8988T (cell line): ENCODE data around the gene ADAD2.

Experiments used
- DNase-seq: peaks from one replicate; pipeline ENCODE4 v3.0.0; 2011

Gene ADAD2

GRCh38 chr16:84226026-84226425 is 35.1 kb downstream of the ADAD2 start:
- DNase-seq = no peak

- DNase-seq = no peak
Measured at GRCh38 chr16:84227548-84227947, 36.6 kb downstream of the ADAD2 start.

DNA sequence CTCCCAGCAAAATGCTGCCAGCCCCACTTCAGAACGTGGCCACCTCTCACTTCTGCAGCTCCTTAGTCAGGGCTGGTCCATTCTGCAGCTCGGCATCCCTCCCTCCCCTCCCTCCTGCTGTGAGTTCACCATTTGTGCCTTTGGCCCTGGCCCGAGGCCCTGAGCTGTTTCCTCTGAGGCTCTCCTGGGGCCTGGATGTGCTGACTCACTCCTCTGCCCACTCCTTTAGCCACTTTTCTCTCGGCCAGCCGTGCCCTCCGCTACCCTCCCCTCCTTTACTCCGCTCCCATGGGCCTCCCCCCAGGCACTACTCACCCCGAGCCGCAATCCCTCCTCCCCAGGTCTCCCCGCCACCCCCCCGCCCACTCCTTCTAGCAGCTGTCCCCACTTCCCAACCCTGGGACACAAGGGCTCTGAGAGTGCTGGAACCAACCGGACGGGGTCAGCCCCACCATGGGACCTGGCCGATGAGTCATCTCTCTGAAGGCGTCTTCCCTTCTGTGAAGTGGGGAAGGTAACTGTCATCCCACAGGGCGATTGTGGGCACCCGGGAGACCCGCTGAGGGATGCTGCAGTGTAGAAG is 37.4 kb downstream of the ADAD2 start:
- peak; percentile 92 for DNase-seq

- DNase-seq = no peak
Measured at GRCh38 chr16:84229471-84229870, 38.5 kb downstream of the ADAD2 start.

- no peak for DNase-seq
Measured at GRCh38 chr16:84232060-84232459, 41.1 kb downstream of the ADAD2 start.

- DNase-seq = no peak
Measured at GRCh38 chr16:84232969-84233368, 42.0 kb downstream of the ADAD2 start.

DNA sequence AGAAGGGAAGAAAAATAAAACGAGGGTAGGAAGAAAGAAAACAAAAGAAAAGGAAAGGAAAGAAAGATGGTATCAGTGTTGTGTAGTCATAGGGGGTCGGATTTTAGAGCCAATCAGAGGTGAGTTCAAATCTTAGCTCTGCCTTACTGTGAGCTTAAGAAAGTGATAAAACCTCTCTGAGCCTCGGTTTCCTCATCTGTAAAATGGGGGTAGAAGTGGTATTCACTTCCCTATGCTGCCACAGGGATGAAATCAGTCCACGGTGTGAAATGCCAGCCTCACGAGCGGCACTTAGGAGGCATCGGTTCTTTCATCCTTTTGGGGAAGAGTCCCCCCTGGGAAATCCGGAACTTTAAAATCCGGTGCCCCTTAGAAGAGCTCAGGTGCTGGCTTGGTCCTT is 42.8 kb downstream of the ADAD2 start:
- DNase-seq = no peak

DNA sequence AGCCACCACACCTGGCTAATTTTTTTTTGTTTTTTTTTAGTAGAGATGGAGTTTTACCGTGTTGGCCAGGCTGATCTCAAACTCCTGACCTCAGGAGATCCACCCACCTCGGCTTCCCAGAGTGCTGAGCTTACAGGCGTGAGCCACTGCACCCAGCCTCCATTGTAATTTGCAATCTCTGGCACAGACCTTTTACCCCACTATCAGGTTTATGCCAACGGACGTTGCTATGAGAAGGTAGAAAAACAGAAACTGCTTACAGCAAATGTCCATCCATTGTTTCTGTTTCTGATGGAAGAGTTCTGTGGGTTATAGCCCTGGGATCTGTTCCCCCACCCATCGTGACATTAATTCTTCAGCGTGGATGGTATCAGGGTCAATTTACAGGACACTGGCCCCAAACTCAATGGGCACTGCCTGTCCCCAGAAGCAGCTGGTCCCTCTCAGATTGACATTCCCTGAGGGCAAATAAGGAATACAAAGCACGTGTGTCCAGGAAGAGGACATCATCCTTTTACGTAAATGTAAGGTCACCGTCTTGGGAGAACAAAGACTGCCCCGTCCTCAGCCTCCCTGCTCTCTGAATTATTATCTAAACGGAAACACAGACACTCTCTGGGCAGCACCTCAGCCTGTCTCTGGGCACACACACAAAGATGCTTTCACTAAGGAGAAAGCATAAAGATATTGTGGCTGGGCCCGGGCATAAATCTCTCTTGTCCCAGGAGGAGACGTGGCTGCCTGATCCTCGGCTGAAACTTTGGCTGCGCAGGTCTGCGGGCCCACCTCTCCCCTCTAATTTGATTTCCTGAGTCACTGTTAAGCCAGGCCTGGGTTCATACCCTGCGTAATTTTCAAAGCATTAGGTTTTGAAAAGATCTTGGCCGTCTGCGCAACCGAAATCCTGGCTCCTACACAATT is 43.6 kb downstream of the ADAD2 start:
- DNase-seq = no peak

- no peak for DNase-seq
Measured at GRCh38 chr16:84236671-84237070, 45.7 kb downstream of the ADAD2 start.

- no peak for DNase-seq
Measured at GRCh38 chr16:84237994-84238750, 47.2 kb downstream of the ADAD2 start.

GRCh38 chr16:84239141-84239769 is 48.3 kb downstream of the ADAD2 start:
- DNase-seq = no peak

DNA sequence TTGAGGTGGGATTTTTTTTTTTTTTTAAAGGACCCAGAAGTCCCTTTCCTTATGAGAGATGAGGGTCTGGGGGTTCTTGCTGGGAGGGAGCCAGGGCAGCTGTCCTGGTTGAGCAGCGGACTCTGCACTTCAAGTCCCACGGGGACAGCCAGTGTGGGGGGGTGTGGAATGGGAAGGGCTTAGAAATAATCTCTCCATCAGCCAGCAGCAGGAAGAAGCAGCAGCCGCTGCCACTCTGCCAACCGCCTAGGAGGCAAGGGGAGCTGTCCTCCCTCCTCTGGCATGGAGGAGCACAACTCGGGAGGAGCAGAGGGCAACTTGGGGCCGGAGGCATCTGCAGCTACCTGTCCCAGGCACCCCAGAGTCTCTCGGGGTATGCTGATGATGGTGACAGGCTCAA is 49.0 kb downstream of the ADAD2 start, which contains the start of gene KCNG4:
TSS of gene KCNG4 (minus strand) at position 104 of the 400 bp plus-strand sequence. CDS start 2,527 bp downstream, outside the sequence.
- no peak for DNase-seq

- DNase-seq = no peak
Measured at GRCh38 chr16:84240455-84240854, 49.5 kb downstream of the ADAD2 start.

DNA sequence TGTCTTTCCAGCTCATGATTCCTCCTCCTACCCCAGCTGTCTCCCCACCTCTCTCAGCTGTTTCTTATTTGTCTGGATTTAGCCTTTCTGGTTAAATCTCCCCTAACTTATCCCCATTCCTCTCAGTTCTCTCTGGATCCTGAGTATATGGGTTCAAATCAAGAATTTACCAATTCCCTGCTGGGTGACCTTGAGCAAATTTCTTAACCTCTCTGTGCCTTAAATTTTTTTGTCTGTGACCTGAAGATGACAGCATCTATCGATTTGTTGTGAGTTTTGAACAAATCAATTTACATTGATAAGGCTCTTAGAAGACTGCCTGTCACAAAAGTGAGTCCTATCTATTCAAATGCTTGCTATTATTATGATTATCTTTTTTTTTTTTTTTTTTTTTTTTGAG is 50.8 kb downstream of the ADAD2 start:
- no peak for DNase-seq

DNA sequence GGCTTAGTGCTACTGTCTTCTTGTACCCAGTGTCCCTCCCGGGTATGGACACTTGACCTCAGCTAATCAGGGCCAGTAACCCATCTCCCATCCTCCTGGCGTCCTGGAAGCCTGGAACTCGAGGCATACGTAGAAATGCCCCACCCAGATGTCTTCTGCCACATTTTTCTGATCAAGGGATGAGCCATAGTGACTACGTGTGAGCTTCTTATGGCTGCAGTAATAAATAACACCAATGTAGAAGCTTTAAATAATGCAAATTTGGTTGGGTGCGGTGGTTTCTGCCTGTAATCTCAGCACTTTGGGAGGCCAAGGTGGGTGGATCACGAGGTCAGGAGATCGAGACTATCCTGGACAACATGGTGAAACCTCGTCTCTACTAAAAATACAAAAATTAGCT is 51.9 kb downstream of the ADAD2 start:
- DNase-seq = no peak

GRCh38 chr16:84243732-84244131 is 52.8 kb downstream of the ADAD2 start:
- no peak for DNase-seq

DNA sequence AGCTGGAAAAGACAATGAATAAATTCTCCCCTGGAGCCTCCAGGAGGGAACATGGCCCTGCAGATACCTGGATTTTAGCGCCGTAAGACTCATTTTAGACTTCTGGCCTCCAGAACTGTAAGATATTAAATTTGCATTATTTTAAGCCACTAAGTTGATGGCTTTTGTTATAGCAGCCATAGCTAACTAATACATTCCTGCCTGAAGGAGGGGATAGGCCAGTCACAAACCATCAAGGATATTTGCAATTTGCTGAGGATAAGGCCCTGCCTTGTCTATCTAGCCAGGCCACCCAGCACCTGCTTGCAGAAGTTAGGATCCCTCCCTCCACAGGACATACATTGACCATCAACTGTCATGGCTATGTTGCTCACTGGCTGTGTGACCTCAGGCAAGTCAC is 53.8 kb downstream of the ADAD2 start:
- DNase-seq = no peak

DNA sequence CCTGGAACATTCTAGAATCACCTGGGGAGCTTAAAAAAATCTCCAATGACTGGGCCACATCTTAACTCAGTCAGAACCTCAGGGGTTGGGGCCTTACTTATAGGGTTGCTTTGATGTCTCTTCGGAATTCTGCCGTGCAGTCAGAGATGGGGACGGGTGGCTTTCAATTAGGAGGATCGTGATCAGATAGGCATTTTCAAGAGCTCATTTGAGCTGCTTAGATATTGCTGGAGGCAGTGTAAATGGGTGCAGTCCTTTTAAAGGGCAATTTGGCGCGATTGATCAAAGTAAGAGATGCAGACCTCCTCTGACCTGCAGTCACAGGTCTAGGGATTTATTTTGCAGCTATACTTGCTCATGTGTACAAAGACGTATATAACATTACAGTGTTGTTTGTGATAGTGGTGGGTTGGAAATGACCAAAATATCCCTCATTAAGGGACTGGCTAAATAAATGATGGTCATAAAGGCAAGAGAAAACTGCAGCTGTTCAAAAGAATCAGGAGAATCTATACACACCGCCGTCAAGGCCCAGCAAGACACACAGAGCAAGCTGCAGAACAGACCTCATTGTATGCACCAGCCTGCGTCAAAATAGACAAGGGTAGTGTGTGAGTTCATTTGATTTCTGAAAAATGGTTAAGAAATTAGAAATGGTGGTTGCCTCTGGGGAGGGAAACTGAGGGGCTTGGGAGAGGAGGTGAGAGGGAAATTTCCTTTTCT is 55.2 kb downstream of the ADAD2 start:
- DNase-seq = no peak

- DNase-seq = no peak
Measured at GRCh38 chr16:84246679-84247077, 55.7 kb downstream of the ADAD2 start.
